H1 (cell line): ENCODE data around the gene MAPK11. TPM values are rescaled to one million over a fixed set of nuclear protein-coding genes. Genes with fewer than 3 reads are reported as not detected.

ENCODE experiments used
- CEBPB ChIP-seq: IDR thresholded peaks from 2 replicates; pipeline ENCODE4 v1.6.1; 2012; ENCODE audit warnings: low read depth, low read length
- HDAC6 ChIP-seq: IDR thresholded peaks from one replicate; pipeline ENCODE4 v1.7.1; 2012; ENCODE audit warnings: low read depth, mild to moderate bottlenecking, inconsistent platforms, low read length, moderate library complexity
- POU5F1 ChIP-seq: IDR thresholded peaks from 2 replicates; pipeline ENCODE4 v1.6.1; 2011; ENCODE audit warnings: low read depth, mild to moderate bottlenecking, low read length, moderate library complexity
- SIX5 ChIP-seq: IDR thresholded peaks from 2 replicates; pipeline ENCODE4 v1.6.1; 2011; ENCODE audit warnings: mild to moderate bottlenecking, low read depth, low read length
- polyA plus RNA-seq, 7 experiments: library from polyadenylated mRNA; depleted of rRNA in 3 of 7; stranded (reverse) in 5 of 7; unstranded in 2 of 7; fragments of >200 nt in 5 of 7; fragments of 200-250 nt in 2 of 7; gene quantifications; 1 replicate in 5 of 7; 2 replicates in 1 of 7; 4 replicates in 1 of 7; pipeline versions ENCODE4 v1.2.1 to v1.2.3, GENCODE V29; 2011 to 2013; ENCODE audit warnings: missing spikeins in 2 of 7, mixed read lengths in 2 of 7
- total RNA-seq: library from RNA; stranded (reverse); fragmentation: NEBNext Ultra II Directional; extraction: Animal tissue kit (Norgen Biotek cat#: 25700); gene quantifications from 2 replicates; pipeline ENCODE4 v1.2.1, GENCODE V29; 2021
- TF ChIP-seq, protein P1 (sequence below): fragments of 300-600 bp; sonication (generic); IDR thresholded peaks from 2 replicates; pipeline ENCODE4 v1.7.1; 2012; ENCODE audit warnings: low read length, moderate library complexity, mild to moderate bottlenecking, inconsistent platforms; ENCODE audit not compliant: insufficient replicate concordance

MAPK11 gene
- total and polyA plus RNA-seq, 2 of the 8 experiments (the other 6 are each of a cell fraction or from before 2014, with no cell fraction given): 0.70 to 1.5 TPM

DNA sequence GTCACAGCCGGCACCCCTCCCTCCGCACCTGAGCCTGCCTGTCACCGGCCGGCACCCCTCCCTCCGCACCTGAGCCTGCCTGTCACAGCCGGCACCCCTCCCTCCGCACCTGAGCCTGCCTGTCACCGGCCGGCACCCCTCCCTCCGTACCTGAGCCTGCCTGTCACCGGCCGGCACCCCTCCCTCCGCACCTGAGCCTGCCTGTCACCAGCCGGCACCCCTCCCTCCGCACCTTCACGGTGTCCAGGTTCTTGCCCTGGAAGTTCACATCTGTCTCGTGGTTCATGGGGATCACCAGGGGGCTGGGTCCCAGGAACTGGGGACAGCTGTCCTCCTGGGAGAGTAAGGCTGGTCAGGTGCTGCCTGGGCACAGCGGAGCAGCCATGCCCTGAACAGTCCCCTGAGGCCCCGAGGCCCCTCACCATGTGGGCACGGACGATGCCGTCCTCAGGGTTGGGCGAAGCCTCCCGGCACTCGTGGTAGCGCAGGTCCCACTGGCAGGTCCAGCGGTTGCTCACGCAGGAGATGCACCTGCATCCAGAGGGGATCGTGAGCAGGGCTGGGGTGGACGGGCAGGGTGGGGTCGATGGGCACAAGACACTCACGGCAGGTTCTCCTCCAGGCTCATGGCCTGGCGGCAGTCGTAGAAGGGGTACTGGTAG is 15.5 kb upstream of the MAPK11 start (continued):
- TF ChIP-seq HDAC6 (no peak), CEBPB (no peak), POU5F1 (no peak), SIX5 (no peak)
- TF ChIP-seq, protein P1, sequence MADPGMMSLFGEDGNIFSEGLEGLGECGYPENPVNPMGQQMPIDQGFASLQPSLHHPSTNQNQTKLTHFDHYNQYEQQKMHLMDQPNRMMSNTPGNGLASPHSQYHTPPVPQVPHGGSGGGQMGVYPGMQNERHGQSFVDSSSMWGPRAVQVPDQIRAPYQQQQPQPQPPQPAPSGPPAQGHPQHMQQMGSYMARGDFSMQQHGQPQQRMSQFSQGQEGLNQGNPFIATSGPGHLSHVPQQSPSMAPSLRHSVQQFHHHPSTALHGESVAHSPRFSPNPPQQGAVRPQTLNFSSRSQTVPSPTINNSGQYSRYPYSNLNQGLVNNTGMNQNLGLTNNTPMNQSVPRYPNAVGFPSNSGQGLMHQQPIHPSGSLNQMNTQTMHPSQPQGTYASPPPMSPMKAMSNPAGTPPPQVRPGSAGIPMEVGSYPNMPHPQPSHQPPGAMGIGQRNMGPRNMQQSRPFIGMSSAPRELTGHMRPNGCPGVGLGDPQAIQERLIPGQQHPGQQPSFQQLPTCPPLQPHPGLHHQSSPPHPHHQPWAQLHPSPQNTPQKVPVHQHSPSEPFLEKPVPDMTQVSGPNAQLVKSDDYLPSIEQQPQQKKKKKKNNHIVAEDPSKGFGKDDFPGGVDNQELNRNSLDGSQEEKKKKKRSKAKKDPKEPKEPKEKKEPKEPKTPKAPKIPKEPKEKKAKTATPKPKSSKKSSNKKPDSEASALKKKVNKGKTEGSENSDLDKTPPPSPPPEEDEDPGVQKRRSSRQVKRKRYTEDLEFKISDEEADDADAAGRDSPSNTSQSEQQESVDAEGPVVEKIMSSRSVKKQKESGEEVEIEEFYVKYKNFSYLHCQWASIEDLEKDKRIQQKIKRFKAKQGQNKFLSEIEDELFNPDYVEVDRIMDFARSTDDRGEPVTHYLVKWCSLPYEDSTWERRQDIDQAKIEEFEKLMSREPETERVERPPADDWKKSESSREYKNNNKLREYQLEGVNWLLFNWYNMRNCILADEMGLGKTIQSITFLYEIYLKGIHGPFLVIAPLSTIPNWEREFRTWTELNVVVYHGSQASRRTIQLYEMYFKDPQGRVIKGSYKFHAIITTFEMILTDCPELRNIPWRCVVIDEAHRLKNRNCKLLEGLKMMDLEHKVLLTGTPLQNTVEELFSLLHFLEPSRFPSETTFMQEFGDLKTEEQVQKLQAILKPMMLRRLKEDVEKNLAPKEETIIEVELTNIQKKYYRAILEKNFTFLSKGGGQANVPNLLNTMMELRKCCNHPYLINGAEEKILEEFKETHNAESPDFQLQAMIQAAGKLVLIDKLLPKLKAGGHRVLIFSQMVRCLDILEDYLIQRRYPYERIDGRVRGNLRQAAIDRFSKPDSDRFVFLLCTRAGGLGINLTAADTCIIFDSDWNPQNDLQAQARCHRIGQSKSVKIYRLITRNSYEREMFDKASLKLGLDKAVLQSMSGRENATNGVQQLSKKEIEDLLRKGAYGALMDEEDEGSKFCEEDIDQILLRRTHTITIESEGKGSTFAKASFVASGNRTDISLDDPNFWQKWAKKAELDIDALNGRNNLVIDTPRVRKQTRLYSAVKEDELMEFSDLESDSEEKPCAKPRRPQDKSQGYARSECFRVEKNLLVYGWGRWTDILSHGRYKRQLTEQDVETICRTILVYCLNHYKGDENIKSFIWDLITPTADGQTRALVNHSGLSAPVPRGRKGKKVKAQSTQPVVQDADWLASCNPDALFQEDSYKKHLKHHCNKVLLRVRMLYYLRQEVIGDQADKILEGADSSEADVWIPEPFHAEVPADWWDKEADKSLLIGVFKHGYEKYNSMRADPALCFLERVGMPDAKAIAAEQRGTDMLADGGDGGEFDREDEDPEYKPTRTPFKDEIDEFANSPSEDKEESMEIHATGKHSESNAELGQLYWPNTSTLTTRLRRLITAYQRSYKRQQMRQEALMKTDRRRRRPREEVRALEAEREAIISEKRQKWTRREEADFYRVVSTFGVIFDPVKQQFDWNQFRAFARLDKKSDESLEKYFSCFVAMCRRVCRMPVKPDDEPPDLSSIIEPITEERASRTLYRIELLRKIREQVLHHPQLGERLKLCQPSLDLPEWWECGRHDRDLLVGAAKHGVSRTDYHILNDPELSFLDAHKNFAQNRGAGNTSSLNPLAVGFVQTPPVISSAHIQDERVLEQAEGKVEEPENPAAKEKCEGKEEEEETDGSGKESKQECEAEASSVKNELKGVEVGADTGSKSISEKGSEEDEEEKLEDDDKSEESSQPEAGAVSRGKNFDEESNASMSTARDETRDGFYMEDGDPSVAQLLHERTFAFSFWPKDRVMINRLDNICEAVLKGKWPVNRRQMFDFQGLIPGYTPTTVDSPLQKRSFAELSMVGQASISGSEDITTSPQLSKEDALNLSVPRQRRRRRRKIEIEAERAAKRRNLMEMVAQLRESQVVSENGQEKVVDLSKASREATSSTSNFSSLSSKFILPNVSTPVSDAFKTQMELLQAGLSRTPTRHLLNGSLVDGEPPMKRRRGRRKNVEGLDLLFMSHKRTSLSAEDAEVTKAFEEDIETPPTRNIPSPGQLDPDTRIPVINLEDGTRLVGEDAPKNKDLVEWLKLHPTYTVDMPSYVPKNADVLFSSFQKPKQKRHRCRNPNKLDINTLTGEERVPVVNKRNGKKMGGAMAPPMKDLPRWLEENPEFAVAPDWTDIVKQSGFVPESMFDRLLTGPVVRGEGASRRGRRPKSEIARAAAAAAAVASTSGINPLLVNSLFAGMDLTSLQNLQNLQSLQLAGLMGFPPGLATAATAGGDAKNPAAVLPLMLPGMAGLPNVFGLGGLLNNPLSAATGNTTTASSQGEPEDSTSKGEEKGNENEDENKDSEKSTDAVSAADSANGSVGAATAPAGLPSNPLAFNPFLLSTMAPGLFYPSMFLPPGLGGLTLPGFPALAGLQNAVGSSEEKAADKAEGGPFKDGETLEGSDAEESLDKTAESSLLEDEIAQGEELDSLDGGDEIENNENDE: no peak
